Measurements from ENCODE around the gene KIAA1671. TPM values are rescaled to one million over a fixed set of nuclear protein-coding genes. Genes with fewer than 3 reads are reported as not detected.
"Not testable (repeated sequence)": the region's sequence is repeated elsewhere in the genome, so short reads cannot be mapped to it uniquely, and the experiment has no call there.

KIAA1671 gene
- total RNA-seq, 4 donors from 2014 or later, result 7.6 to 26.1 (median 16.7) TPM

DNA sequence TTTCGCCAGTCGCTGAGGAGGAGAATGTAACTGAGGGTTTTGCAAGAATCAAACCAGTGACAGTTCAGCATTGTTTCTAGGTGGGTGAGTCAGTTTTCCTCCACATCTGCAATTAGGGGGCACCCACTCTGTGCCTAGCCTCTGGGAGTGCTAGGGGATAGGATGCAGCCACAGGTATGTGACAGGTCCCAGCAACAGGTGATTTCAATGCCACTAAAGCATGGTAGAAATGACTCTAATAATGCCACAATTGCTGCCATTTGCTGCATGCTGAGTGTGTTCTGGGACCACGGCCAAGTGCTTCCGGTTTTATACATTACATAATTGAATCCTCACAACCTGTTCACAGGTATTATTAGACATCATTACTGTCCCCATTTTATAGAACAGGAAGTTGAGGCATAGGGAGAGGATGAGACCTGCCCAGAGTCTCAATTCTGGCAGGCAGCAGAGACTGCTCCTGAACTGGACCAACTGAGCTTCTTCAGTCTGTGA lies 267.5 kb downstream of the KIAA1671 start:
- no peaks in the 10 kb centered on the region for H3K4me1 ChIP-seq
- TF ChIP-seq POLR2A (IDR thresholded peaks at IDR 0.05), result no peak
- TF ChIP-seq, protein P1, sequence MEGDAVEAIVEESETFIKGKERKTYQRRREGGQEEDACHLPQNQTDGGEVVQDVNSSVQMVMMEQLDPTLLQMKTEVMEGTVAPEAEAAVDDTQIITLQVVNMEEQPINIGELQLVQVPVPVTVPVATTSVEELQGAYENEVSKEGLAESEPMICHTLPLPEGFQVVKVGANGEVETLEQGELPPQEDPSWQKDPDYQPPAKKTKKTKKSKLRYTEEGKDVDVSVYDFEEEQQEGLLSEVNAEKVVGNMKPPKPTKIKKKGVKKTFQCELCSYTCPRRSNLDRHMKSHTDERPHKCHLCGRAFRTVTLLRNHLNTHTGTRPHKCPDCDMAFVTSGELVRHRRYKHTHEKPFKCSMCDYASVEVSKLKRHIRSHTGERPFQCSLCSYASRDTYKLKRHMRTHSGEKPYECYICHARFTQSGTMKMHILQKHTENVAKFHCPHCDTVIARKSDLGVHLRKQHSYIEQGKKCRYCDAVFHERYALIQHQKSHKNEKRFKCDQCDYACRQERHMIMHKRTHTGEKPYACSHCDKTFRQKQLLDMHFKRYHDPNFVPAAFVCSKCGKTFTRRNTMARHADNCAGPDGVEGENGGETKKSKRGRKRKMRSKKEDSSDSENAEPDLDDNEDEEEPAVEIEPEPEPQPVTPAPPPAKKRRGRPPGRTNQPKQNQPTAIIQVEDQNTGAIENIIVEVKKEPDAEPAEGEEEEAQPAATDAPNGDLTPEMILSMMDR (IDR thresholded peaks at IDR 0.05), result no peak
- no peak overlapping the region for H3K4me3 ChIP-seq
- no peaks in the 10 kb centered on the region for H3K36me3 ChIP-seq
- no peaks in the 10 kb centered on the region for H3K9me3 ChIP-seq
- no peak for DNase-seq
- H3K27ac ChIP-seq, result no peak overlapping the region
- intact Hi-C loops (cut with DNase I; ENCODE audit: low total_unique reads), result no loop called here
- no peaks in the 10 kb centered on the region for H3K27me3 ChIP-seq

DNA sequence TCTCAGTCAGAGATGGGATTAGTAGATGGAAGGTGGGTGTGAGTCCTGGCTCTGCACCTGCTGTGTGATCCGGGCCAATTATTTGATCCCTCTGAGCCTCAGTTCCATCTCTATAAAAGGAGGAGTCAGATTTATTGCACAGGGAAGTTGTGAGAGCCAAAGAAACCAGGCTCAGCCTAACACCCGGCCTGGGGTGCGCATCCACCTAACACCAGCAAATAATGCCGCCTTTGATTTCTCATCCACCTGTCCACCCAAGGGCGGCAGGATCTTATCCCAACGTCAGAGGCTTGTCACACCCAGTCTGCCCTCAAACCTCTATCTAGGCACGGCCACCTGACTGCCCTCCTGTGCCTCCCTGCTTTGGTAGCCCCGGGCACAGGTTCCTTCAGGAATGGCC lies 269.3 kb downstream of the KIAA1671 start:
- H3K9me3 ChIP-seq, result no peaks in the 10 kb centered on the region
- no peak overlapping the region for H3K27ac ChIP-seq
- H3K4me3 ChIP-seq, result no peak overlapping the region
- H3K4me1 ChIP-seq, result no peaks in the 10 kb centered on the region
- H3K27me3 ChIP-seq, result no peaks in the 10 kb centered on the region
- no peaks in the 10 kb centered on the region for H3K36me3 ChIP-seq
- DNase-seq, result no peak
- TF ChIP-seq, protein P1 (IDR thresholded peaks at IDR 0.05), result no peak
- TF ChIP-seq POLR2A (IDR thresholded peaks at IDR 0.05), result no peak
- intact Hi-C loops (cut with DNase I; ENCODE audit: low total_unique reads), result no loop called here

DNA sequence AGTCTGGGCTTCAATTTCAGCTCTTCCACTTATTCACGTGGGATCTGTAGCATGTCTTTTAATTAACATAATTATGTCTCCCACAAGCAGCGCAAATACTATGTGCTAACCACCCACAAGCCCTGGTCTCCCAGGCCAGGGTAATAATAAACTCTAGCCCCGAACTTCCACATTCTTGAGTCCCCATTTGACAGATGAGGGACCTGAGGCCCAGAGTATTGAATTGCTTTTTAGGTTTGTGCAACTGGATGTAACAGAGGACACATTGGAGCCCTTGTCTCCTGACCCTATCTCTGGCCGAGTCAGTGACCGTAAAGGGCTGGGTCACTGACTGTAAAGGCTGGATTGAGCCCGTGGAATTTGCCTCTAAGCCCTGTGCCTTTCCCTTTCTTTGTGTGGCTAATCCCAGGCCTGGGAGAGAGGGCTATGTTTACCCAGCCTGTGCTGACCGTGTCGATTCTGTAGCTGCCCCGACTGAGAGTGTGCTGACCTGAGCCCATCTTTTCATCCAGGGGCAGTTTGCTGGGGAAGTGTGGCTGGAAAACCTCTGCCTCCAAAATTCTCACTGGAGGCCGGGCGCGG lies 270.8 kb downstream of the KIAA1671 start:
- Histone ChIP-seq H3K27ac (no peak overlapping the region), H3K4me1 (no peaks in the 10 kb centered on the region), H3K36me3 (no peaks in the 10 kb centered on the region), H3K9me3 (no peaks in the 10 kb centered on the region), H3K4me3 (no peak overlapping the region), H3K27me3 (no peaks in the 10 kb centered on the region)
- DNase-seq, result no peak
- TF ChIP-seq, protein P1 (IDR thresholded peaks at IDR 0.05), result no peak
- TF ChIP-seq POLR2A (IDR thresholded peaks at IDR 0.05), result no peak
- intact Hi-C loops (cut with DNase I; ENCODE audit: low total_unique reads), result no loop called here

DNA sequence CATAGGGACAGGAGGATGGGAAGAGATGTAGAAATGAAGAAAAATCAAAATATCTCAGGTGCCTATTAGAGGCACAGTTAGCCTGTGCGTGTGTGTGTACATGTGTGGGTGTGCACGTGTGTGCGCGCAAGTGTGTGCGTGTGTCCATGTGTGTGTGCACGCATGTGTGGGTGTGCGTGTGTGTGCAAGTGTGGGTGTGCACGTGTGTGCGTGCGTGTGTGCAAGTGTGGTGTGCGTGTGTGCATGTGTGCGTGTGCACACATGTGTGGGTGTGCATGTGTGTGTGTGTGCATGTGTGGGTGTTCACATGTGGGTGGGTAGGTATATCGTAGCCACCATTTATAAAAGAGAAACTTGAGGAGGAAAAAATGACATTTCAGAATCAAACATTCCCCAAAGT lies 276.3 kb downstream of the KIAA1671 start:
- TF ChIP-seq, protein P1 (IDR thresholded peaks at IDR 0.05), result no peak
- TF ChIP-seq POLR2A (IDR thresholded peaks at IDR 0.05), result no peak
- H3K4me3 ChIP-seq, result no peak overlapping the region
- no peaks in the 10 kb centered on the region for H3K36me3 ChIP-seq

DNA sequence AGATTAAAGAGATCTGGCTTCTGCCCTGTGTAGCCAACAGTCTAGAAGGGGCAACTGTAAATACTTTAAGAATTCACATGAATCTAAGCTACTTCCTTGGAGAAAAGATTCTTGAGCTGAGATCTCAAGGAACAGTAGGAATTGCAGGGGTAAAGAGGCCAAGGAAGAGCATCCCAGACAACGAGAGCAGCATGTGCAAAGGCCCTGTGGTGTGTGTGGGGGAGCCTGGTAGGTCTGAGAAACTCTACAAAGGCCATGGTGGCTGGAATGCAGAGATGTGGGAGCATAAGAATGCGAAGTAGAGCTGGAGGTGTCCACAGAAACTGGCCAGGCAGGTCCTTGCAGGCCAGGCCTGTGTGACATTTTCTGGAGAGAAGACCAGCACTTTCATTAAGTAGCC lies 278.2 kb downstream of the KIAA1671 start:
- H3K9me3 ChIP-seq; DNase-seq; H3K27ac ChIP-seq; H3K36me3 ChIP-seq; H3K4me3 ChIP-seq; H3K4me1 ChIP-seq; intact Hi-C loops (cut with DNase I; ENCODE audit: low total_unique reads); H3K27me3 ChIP-seq: not testable (repeated sequence)

More for the DNA sequence above, 276.3 kb downstream of the KIAA1671 start:
- DNase-seq, result no peak
- H3K4me1 ChIP-seq, result no peaks in the 10 kb centered on the region
- H3K27ac ChIP-seq, result no peak overlapping the region
- no peaks in the 10 kb centered on the region for H3K9me3 ChIP-seq
- no peaks in the 10 kb centered on the region for H3K27me3 ChIP-seq
- intact Hi-C loops (cut with DNase I; ENCODE audit: low total_unique reads), result no loop called here

DNA sequence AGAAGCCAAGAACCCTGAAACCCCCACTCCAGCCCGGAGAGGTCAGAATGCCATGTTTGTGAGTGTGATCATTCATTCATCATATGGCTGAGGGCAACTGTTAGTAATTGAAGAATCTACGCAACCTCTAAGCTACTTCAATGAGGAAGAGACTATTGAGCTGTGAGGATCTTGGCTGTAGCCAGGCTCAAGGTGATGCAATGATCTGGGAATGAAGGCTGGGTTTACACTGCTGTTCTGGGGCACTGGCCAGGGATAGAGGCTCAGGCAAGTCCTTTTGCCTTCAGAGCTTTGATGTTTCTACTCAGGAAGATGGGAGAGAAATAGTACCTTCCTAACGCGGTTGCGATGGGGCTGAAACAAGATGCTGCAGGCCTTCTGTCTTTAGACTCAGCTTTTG lies 279.8 kb downstream of the KIAA1671 start:
- H3K4me3 ChIP-seq, result no peak overlapping the region
- no peaks in the 10 kb centered on the region for H3K36me3 ChIP-seq
- H3K27me3 ChIP-seq, result no peaks in the 10 kb centered on the region
- intact Hi-C loops (cut with DNase I; ENCODE audit: low total_unique reads), result no loop called here
- no peaks in the 10 kb centered on the region for H3K4me1 ChIP-seq
- H3K9me3 ChIP-seq, result no peaks in the 10 kb centered on the region
- TF ChIP-seq, protein P1 (IDR thresholded peaks at IDR 0.05), result no peak
- no peak for TF ChIP-seq POLR2A (IDR thresholded peaks at IDR 0.05)
- DNase-seq, result no peak
- H3K27ac ChIP-seq, result no peak overlapping the region

DNA sequence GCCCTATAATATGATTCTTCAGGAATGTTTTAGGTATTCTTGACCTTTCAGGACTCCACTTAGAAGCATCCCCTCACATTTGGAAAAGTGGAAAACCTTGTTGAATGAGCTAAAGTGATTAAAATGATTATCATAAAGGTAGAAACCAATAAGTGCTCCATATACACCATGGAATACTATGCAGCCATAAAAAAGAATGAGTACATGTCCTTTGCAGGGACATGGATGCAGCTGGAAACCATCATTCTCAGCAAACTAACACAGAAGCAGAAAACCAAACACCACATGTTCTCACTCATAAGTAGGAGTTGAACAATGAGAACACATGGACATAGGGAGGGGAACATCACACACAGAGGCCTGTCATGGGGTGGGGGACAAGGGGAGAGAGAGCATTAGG lies 281.2 kb downstream of the KIAA1671 start:
- H3K27me3 ChIP-seq; intact Hi-C loops (cut with DNase I; ENCODE audit: low total_unique reads); H3K27ac ChIP-seq; H3K4me3 ChIP-seq; H3K36me3 ChIP-seq; H3K9me3 ChIP-seq; H3K4me1 ChIP-seq; DNase-seq: not testable (repeated sequence)
